Measurements from ENCODE around the gene DYRK1A.

The DYRK1A gene

DNA sequence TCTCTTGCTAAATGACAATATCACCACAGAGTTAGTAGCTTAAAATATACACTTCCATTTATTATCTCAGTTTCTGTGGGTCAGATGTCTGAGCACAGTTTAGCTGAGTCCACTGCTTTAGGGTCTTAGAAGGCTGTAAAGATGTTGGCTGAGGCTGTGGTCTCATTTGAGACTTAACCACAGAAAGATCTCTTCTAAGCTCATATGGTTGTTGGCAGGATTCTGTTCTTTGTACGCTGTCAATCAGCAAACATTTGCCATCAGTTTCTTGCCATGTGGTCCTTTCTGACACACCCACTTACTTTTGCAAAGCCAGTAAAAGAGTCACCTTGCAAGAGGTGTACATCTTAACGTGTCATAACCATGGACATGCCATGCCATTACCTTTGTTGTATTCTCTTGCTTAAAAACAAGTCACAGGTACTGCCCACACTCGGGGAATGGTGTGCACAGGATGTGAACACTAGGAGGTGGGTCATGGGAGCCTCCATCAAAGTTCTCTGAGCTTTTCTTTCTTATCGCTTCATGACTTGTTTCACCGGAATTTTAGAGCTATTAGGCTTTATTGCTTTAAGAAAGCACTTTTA lies 18.7 kb downstream of the DYRK1A start:
- no peak for DNase-seq (ENCODE audit: low read depth in 2 of 2)

DNA sequence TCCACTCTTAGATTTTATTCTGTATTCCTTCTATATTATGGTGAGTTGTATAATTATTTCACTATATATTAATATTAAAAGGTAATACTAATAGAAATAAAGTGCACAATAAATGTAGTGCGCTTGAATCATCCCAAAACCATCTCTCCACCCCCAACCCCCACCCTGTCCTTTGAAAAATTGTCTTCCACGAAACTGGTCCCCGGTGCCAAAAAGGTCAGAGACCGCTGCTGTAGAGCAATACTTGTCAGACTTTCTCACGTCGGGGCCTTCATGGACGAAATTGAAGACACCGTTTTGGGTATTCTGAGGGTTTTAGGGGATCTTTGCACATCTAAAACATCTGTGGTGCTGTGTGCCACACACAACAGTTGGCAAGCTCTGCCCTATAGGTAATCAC lies 19.6 kb downstream of the DYRK1A start:
- DNase-seq (ENCODE audit: low read depth in 2 of 2), result no peak

DNA sequence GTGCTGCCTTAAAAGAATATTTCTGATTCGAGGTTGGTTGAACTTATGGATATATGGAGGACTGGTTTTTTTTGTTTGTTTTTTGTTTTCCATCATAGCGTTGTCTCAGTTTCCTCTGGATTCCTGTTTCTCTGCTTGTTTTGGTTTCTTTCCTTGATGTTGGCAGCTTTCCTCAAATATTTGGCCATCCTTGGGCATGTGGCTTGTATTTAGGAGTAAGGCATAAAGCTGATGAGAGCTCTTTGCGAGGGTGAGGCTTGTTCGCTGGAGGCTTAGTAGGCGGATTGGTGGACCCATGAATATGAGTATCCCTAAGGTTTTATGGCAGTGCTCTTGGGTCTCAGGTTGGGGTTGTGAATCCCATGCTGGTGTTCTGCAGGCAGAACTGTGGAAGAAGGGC lies 22.9 kb downstream of the DYRK1A start:
- DNase-seq (ENCODE audit: low read depth in 2 of 2), result no peak

DNA sequence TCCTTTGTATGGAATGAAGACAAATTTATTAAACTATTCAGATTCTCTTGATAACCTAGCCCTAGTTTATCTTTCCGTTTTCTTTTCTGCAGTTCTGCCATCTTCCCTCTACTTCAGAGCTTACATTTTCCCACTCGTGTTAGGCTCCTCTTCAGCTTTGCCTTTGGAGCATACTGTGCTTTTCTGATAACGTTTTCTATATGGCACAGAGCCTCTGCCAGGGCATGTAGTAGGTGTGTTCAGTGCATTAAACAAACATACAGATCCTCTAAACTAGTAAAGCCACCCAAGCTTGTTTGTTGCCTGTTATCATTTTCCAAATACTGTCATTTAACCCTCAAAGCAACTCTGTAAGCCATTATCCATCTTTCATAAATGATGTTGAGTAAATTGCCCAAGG lies 25.1 kb downstream of the DYRK1A start:
- no peak for DNase-seq (ENCODE audit: low read depth in 2 of 2)

DNA sequence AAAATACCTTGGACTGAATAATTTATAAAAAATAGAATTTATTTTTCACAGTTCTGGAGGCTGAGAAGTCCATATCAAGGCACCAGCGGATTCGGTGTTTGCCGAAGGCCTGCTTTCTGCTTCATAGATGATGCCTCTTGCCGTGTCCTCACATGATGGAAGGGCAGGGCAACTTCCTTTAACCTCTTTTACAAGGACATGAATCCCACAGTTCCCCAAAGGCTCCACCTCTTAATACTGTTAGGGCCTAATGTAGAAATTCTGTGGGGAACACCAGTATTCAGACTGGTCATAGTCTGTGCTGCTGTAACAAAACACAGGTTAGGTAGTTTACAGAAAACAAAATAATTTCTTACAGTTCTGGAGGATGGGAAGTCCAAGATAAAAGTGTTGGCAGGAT lies 25.9 kb downstream of the DYRK1A start:
- DNase-seq (ENCODE audit: low read depth in 2 of 2), result no peak

DNA sequence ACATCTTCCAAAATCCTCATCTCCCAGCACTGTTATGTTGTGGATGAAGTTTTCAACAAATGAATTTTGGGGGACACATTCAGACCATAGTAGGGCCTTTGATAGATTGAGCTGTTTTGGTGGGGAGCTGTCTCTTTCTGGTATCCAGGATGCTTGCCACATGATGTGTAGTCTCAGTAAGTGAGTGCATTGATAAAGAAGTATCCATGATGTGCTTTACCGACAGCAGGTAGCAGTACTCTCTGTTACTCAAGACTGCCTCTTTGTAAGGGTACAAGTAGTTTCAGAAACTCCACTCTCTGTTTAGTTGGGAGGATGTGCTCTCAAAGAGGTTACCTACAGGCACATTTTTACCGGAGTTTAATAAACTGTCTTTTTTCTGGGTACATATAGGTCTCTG lies 26.5 kb downstream of the DYRK1A start:
- DNase-seq (ENCODE audit: low read depth in 2 of 2), result no peak

DNA sequence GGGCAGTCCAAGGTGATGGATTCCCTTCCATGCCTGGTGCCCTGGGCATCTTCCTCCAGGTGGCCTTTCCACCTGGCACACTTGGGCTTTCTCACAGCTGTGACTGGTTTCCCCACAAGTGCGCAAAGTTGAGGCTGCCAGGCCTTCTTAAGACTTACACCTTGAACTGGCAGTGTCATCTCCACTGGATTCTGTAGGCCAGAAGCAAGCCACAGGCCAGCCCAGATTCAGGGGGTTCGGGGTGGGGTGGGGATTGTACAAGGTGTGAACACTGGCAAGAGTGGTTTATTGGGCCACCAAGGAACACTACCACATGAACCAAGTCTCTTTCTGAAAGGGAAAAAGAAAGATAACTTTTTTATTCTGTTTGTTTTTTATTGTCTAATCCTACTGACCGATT lies 27.2 kb downstream of the DYRK1A start:
- no peak for DNase-seq (ENCODE audit: low read depth in 2 of 2)

DNA sequence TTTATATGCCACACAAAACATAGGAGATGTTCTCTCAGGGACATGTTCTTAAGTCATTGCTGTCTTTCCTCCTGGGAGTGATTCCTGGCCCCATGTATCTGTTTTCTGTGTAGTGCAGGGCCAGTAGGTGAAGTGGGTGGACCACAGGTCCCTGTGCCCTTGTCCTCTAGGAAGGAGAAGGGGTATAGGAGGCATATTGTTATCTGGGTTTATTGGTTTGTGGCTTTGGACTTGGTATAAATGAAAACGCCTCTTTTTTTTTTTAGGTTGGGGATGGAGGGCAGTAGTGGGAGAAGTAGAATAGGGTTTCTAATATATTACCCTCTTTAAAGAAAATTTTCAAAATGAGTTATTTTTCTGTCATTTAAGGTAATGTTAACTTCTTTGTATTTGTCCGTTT lies 29.4 kb downstream of the DYRK1A start:
- DNase-seq (ENCODE audit: low read depth in 2 of 2), result no peak

DNA sequence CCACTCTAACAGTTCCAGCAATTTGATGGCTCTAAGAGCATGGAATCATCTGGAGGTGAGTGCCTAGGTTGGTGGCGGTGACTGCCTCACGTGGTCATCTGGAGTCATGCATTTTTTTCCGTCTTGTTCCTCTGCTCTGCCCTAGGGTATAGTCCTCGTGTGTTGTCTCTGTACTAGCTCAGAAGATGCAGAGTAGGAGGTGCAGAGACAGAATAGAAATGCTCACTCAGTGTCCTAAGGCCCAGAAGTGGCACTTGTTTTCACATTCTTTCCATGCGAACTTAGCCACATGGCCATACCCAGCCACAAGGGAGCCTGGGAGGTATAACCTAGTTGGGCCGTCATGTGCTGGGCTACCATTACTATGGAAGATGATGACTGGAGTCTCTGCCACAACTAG lies 30.3 kb downstream of the DYRK1A start:
- DNase-seq (ENCODE audit: low read depth in 2 of 2), result no peak

DNA sequence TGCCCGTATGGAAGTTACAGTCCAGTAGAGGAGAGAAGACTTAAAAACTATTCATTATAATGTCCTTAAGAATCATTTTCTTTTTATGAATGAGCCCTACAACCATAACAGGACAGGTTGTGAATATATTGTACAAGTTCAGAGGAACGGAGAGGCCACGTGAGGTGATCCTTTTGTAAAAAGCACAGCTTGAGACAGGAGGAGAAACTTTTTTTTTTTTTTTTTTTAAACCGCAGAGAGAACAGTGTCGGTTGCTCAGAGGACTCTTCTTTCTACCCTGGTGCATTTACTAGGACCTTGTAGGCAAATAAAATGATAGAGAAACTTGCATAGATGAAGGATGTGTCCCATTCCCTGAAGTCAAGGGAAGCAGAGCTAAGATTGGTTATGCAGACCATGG lies 32.1 kb downstream of the DYRK1A start:
- no peak for DNase-seq (ENCODE audit: low read depth in 2 of 2)

DNA sequence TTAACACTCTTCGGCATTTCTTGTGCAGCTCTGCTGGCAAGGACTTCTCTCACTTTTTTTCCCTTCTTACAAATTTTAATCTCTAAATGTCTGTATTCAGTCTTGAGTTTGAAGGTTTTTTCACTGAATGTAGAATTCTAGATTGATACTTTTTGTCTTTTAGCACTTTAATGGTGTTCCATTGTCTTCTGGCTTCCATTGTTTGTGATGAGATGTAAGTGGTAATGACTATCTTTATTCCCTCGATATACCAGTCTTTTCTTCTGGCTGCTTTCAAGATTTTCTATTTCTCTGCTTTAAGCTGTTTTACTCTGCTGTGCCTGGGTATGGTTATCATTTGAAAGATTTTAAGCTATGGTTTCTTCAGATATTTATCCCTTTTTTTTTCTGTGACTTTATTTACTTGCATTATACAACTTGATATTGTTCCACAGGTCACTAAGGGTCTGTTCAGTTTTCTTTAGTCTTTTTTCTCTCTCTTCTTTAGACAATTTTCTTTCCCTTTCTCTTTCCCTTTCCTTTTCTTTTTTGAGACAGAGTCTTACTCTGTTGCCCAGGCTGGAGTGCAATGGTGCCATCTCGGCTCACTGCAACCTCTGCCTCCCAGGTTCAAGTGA lies 35.8 kb downstream of the DYRK1A start:
- DNase-seq (ENCODE audit: low read depth in 2 of 2), result no peak

DNA sequence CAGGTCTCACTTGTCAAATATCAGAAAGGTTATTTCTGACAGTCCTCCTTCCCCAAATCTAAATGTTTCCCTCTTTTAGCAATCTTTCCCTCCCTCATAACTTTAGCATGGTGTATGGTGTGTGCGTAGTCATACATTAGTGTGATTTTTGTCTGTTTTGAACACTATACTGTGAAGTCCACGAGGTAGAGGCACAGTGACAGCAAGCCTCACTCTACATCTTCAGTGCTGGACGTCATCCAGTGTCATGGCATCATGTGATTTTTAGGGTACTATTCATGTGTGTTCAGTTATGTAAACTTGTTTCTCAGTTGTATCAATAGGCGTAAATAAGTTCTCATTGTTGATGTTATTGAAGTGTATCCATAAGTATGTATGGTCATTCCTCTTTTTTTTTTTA lies 39.1 kb downstream of the DYRK1A start:
- DNase-seq (ENCODE audit: low read depth in 2 of 2), result no peak

DNA sequence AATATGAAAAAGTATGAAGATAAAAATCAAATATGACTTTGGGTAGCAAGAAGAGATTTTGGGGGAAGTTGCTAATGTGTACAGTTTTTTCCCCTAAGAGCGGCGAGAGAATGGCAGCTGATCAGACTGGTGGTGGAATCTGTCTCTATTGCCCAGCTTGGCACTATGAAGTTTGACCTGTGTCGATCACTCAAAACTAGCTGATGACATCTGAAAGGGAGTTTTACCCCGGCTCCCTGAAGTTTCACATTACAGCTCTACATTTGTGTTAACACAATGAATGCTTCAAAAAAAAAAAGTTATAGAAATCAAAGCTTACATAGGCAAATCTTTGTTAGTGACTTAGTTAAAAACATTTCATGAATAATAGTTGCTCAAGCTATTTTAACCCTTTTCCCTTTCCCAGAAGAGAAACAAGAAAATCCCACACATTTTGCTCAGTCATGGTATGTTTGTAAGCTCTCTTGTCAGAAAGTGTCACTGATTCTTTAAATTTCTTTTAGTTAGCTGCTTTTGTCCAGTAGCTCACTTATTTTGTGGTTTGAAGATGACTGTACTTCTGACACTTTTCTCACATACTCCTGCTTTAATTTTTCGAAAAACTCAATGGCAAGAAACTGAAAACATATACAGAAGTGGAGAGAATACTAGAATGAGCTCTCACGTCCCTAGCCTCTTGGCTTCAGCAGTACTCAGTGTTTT lies 41.3 kb downstream of the DYRK1A start:
- DNase-seq (ENCODE audit: low read depth in 2 of 2), result no peak

DNA sequence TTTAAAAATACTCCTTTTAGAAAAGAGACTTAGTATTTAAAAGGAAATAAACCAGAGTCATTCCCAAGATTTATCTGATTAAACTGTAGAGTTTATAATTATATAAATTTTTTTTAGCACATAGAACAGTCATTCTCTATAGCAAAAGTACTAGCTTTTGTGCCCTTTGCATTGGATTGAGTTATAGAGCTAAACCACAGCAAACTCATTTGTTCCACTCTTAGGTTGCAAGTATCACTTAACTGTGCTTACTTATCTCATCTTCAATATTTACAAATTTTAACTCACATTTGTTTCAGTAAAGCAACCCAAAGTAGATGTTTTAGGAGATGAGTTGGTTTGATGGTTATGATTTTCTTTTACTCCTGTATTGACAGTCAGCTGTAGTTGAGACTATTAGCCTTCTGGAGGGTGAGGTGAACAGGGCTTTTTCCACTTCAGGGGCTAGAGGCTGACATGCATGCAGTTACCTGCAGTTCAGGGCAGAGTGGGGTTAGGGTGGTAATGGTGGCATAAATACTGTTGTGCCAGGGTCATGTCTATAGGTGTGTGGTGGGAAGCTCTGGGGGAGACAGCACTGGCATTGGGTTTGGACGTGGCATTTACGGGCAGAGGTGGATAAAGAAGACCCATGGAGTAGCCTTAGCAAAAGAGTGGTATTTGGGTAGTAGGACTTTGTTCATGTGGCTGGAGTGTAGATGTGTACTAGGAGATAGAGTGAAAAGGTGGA lies 42.1 kb downstream of the DYRK1A start:
- DNase-seq (ENCODE audit: low read depth in 2 of 2), result no peak

DNA sequence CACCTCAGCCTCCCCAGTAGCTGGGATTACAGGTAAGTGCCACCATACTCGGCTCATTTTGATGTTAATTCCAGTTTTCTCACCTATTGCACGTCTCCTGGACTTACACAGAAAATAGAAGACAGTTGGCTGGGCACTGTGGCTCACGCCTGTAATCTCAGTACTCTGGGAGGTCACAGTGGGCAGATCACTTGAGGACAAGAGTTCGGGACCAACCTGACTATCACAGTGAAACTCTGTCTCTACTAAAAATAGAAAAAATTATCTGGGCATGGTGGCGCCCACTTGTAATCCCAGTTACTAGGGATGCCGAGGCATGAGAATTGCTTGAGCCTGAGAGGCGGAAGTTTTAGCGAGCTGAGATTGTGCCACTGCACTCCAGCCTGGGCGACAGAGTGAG lies 44.1 kb downstream of the DYRK1A start:
- DNase-seq (ENCODE audit: low read depth in 2 of 2), result no peak

DNA sequence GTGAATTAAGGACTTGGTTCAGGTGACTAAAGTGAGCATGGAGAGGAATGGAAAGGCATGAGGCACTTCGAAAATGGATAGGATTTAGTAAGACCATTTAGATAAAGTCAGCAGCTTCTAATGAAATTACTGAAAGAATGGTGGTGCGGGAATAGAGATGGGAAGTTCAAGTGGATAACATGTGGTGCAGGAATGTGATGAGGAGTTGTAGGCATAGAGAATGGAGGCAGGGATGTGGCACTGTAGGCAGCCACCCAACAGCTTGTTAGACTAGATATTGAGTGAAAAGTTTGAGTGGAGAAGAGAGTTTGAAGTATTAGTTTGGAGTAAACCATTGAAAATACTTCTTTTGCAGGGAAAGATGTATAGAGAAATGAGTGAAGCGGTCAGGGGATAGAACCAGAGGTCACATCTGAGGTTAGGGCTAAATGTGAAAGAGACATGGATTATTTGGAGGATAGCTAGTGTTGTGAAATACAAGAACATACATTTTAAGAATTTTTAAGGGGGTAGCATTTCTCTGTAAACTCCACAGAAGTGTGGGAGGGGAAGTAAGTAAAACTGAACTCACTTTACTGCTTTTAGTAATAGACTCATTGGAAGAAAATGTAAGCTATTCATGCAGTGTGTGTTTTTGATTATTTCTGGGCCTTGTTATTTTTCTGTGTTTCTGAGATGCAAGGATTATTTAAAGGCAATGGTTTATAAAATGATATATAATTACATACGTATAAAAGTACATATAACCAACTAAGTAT lies 46.2 kb downstream of the DYRK1A start:
- no peak for DNase-seq (ENCODE audit: low read depth in 2 of 2)

DNA sequence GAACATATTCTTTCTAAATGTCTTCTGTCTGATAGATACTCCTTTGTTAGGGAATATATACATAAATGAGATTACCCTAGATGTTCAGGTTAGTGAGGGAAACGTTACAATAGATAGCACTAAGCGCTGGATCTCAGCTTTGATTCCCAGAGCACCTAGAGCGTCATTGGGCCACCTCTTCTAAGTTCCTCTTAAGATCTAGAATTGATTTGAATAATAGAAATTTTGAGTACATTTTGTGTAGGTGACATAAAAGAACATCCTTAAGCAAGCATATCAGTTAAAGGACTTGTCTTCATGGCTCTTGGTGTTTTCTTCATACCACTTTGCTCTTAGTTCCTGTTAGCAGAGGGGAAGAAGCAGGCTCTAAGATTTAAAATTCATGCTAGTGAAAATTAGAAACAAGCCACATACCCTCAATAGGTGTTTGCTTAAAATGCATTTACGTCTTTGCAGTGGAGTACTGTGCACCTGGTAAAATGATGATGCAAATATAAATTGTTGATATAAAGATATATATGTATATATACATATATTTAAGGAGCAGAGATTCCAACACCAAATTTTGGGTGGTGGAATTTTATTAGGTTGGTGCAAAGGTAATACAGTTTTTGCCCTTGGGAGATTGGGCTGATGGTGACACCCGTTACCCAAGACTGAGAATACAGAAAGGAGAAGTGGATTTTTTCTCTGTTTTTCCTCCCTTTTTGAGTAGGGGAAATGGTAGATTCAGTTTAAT lies 47.1 kb downstream of the DYRK1A start:
- DNase-seq (ENCODE audit: low read depth in 2 of 2), result no peak

DNA sequence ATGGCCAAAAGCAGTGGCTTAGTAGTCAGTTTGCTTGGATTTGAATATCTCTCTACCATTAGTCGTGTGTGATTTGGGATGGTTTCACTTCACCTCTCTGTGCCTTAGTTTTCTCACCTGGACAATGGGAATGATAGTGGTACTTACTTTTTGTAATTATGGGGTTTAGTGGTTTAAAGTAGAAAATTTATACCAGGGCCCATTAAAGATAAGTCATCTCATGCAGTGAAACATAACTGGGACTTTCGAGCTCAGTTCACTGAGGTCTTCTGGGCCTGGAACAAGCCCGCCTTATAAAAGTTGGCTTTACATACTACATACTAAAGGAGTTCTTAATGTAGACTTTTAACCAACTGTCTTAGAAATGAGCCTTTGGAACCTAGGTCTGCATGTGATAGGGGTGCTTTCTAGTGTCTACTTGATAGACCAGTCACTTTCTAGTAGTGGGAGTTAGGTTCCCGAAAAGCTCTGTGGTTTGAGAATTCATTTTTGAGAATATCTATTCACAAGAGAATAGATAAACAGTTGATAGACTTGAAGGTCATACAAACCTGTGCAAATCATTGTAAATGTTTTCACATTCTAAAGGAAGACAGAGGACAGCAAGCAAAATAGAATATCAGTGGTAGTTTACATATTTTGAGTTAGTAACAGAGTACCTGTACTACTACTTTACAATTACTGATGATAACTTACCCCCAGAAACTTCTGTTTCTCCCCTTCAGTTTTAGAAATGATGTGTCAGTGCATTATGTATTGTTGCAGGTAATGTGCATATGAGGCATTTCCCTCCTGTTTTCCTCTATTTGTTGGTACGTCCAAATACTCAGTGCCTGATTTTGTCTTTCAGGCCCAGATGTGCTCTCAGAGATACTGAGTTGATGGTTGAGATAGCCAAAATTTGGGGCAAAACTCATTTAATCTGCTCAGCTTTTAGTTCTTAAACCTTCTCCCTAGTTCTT lies 48.0 kb downstream of the DYRK1A start:
- no peak for DNase-seq (ENCODE audit: low read depth in 2 of 2)

DNA sequence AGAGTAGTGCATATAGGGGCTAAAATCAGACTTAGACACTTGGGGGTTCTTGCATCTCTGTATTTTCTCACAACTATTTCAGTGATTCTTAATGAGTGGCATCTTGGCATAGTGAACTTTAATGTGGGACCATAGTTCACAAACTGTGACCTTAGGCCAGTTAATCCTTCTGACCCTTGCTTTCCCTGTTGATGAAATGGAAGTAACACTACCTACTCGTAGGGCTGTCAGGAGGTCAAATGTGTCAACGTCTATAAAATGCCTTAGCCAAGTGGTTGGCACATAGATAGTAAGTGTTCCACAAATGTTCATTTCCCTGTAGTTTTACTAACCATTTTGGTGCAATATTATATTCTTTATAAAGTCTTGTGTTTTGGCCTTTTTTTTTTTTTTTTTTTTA lies 49.4 kb downstream of the DYRK1A start:
- no peak for DNase-seq (ENCODE audit: low read depth in 2 of 2)

DNA sequence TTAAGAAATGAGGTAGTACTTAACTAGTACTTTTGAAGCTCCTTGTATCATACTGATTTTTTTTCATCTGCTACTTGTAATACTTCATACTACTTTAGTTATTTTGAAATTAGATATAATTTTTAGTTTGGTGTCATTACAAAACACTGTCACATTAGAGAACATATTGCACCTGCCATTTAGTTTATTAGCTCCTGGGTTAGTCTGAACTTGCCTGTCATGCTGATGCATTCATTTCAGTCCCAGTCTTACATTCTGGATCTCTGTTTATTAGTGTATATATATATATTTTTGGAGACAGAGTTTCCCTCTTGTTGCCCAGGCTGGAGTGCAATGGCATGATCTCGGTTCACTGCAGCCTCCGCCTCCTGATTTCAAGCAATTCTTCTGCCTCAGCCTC lies 50.3 kb downstream of the DYRK1A start:
- no peak for DNase-seq (ENCODE audit: low read depth in 2 of 2)
